HT1080 (cell line): Measurements from ENCODE around the gene OR11H1. TPM values are rescaled to one million over a fixed set of nuclear protein-coding genes. Genes with fewer than 3 reads are reported as not detected.
"Not testable (repeated sequence)": the region's sequence is repeated elsewhere in the genome, so short reads cannot be mapped to it uniquely, and the experiment has no call there.

Experiments
- DNase-seq: peaks from one replicate; pipeline ENCODE4 v3.0.0-alpha.2; 2015; ENCODE audit warnings: low read depth
- polyA plus RNA-seq, 2 experiments: library from polyadenylated mRNA; depleted of rRNA; stranded (reverse); fragments of >200 nt; gene quantifications; 2 replicates each; pipeline ENCODE4 v1.2.3, GENCODE V29; 2015
- total RNA-seq: library from RNA; depleted of rRNA; stranded (reverse); fragments of >200 nt; shearing (Covaris generic); gene quantifications from 2 replicates; pipeline ENCODE4 v1.2.3, GENCODE V29; 2014; rRNA removed

Gene OR11H1
- not detected in 2 replicates for total RNA-seq
- not detected in 2 replicates for polyA plus RNA-seq (2015; cell fraction: cytosol; rRNA removed)
- not detected in 2 replicates for polyA plus RNA-seq (2015; cell fraction: nucleus; rRNA removed)

GRCh38 chr22:15527892-15528291 lies at the start of gene OR11H1:
Gene OR11H1 (plus strand): TSS chr22:15528192. CDS start chr22:15528192, 0 bp downstream.
- DNase-seq: not testable (repeated sequence)

- not testable (repeated sequence) for DNase-seq
Measured at GRCh38 chr22:15509967-15510366, 18.0 kb upstream of the OR11H1 start.

GRCh38 chr22:15515896-15516295 lies 12.1 kb upstream of the OR11H1 start:
- not testable (repeated sequence) for DNase-seq

- not testable (repeated sequence) for DNase-seq
Measured at GRCh38 chr22:15553767-15554166, 25.8 kb downstream of the OR11H1 start.

- DNase-seq: not testable (repeated sequence)
Measured at GRCh38 chr22:15563461-15563860, 35.5 kb downstream of the OR11H1 start.

- not testable (repeated sequence) for DNase-seq
Measured at GRCh38 chr22:15565063-15565462, 37.1 kb downstream of the OR11H1 start.

Other genes starting within 250 kb of the OR11H1 start
- 0.10 and 0.27 TPM in 2 replicates for gene POTEH, start 161.8 kb downstream of the OR11H1 start, total RNA-seq